Fibroblast of lung (primary cell): ENCODE results near the gene MYPN. TPM values are rescaled to one million over a fixed set of nuclear protein-coding genes. Genes with fewer than 3 reads are reported as not detected.

Experiments
- DNase-seq, 2 donors: peaks; one replicate each; pipeline versions ENCODE4 v3.0.0 to v3.0.0-alpha.2; 2010; ENCODE audit warnings: low read depth in 2 of 2
- H2AFZ ChIP-seq: 2 replicates; pipeline ENCODE4 v1.5.1; 2012; ENCODE audit warnings: low read length, control low read depth, inconsistent platforms
- H3K27ac ChIP-seq: 2 replicates; pipeline ENCODE4 v1.5.1; 2011; ENCODE audit warnings: low read length, control low read depth; ENCODE audit not compliant: insufficient read depth
- H3K27me3 ChIP-seq: 2 replicates; pipeline ENCODE4 v1.5.1; 2011; ENCODE audit warnings: mild to moderate bottlenecking, low read length; ENCODE audit not compliant: control insufficient read depth, insufficient read depth
- H3K36me3 ChIP-seq: 2 replicates; pipeline ENCODE4 v1.5.1; 2011; ENCODE audit warnings: low read length; ENCODE audit not compliant: control insufficient read depth, insufficient read depth
- H3K4me1 ChIP-seq: 2 replicates; pipeline ENCODE4 v1.5.1; 2011; ENCODE audit warnings: low read length; ENCODE audit not compliant: control insufficient read depth, insufficient read depth; ENCODE audit errors: extremely low read depth
- H3K4me2 ChIP-seq: 2 replicates; pipeline ENCODE4 v1.5.1; 2011; ENCODE audit warnings: low read length, control low read depth; ENCODE audit not compliant: insufficient read depth; ENCODE audit errors: extremely low read depth
- H3K4me3 ChIP-seq, 4 experiments: fragments of 200-600 bp in 1 of 4; sonication (generic) in 1 of 4; replicated peaks in 1 of 4; 2 replicates each; pipeline ENCODE4 v1.5.1; 2011 to 2016; ENCODE audit warnings: low read length in 4 of 4, low read depth in 3 of 4, mild to moderate bottlenecking in 3 of 4, control low read depth in 2 of 4, inconsistent platforms in 1 of 4, mixed read lengths in 1 of 4; ENCODE audit not compliant: insufficient read depth in 1 of 4; ENCODE audit errors: control extremely low read depth in 1 of 4
- H3K79me2 ChIP-seq: 2 replicates; pipeline ENCODE4 v1.5.1; 2012; ENCODE audit warnings: mild to moderate bottlenecking, low read length, inconsistent platforms; ENCODE audit not compliant: control insufficient read depth, insufficient read depth
- H3K9ac ChIP-seq: 2 replicates; pipeline ENCODE4 v1.5.1; 2011; ENCODE audit warnings: mild to moderate bottlenecking, low read length, control low read depth; ENCODE audit not compliant: insufficient read depth
- H3K9me3 ChIP-seq: 2 replicates; pipeline ENCODE4 v1.5.1; 2012; ENCODE audit warnings: low read depth, low read length; ENCODE audit not compliant: control insufficient read depth, insufficient read depth
- H4K20me1 ChIP-seq: 2 replicates; pipeline ENCODE4 v1.5.1; 2011; ENCODE audit warnings: low read length; ENCODE audit not compliant: control insufficient read depth, insufficient read depth; ENCODE audit errors: extremely low read depth
- EZH2 ChIP-seq: IDR thresholded peaks from 2 replicates; pipeline ENCODE4 v1.5.1; 2012; ENCODE audit warnings: low read length, control low read depth, mild to moderate bottlenecking; ENCODE audit errors: missing control alignments
- polyA minus RNA-seq: library from RNA; depleted of rRNA, polyadenylated mRNA; stranded (reverse); fragments of >200 nt; gene quantifications from 2 replicates; pipeline ENCODE4 v1.2.3, GENCODE V29; 2011; ENCODE audit warnings: low replicate concordance
- polyA plus RNA-seq, 2 donors: library from polyadenylated mRNA; depleted of rRNA in 1 of 2; stranded (reverse) in 1 of 2; unstranded in 1 of 2; fragments of >200 nt; gene quantifications; 2 replicates each; pipeline ENCODE4 v1.2.1, GENCODE V29; 2011 to 2012; ENCODE audit warnings: missing spikeins in 1 of 2
- total RNA-seq: library from RNA; depleted of rRNA; stranded (reverse); fragments of >200 nt; gene quantifications from 2 replicates; pipeline ENCODE4 v1.2.1, GENCODE V29; 2014
- TF ChIP-seq, protein P1 (sequence below), 2 donors: IDR thresholded peaks in 1 of 2; conservative IDR thresholded peaks in 1 of 2; 1 replicate in 1 of 2; 2 replicates in 1 of 2; pipeline ENCODE4 v1.5.1; 2011 to 2012; ENCODE audit warnings: low read length in 2 of 2, control low read depth in 1 of 2, inconsistent platforms in 1 of 2, low read depth in 1 of 2, mild to moderate bottlenecking in 1 of 2

Gene MYPN
- under 0.01 and 1.2 TPM in 2 replicates for total RNA-seq
- 0.77 and 1.9 TPM in 2 replicates for polyA plus RNA-seq
- polyA plus RNA-seq (2012): 0.68 and 1.6 TPM in 2 replicates
- polyA minus RNA-seq: 0.90 and 2.8 TPM in 2 replicates

DNA sequence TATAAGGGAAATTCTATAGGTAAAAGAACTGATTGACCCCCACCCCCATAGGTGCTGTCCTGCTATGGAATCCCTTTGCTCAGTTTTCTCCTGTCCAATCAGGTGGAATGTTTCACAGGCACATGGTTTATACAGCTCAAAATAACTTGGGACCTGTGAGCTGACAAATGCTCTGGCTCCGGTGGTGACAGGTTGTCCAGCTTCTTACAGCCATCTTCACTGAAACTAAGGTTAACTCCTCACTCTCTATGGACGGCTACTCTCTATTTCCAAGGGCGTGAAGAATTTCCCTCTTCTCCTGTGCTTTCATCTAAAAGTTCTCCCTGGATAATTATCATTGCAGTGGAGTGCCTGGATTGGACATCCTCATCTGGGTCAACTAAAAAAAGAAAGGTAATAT lies at the start of gene MYPN:
MYPN (plus strand) TSS at position 158 of the 400 bp plus-strand sequence. CDS start 11,951 bp downstream, outside the sequence.
- H3K4me2 ChIP-seq: peak within 1 kb of the TSS; percentile 88
- peak within 1 kb of the TSS; percentile 13 for H3K9ac ChIP-seq
- TF ChIP-seq, protein P1, sequence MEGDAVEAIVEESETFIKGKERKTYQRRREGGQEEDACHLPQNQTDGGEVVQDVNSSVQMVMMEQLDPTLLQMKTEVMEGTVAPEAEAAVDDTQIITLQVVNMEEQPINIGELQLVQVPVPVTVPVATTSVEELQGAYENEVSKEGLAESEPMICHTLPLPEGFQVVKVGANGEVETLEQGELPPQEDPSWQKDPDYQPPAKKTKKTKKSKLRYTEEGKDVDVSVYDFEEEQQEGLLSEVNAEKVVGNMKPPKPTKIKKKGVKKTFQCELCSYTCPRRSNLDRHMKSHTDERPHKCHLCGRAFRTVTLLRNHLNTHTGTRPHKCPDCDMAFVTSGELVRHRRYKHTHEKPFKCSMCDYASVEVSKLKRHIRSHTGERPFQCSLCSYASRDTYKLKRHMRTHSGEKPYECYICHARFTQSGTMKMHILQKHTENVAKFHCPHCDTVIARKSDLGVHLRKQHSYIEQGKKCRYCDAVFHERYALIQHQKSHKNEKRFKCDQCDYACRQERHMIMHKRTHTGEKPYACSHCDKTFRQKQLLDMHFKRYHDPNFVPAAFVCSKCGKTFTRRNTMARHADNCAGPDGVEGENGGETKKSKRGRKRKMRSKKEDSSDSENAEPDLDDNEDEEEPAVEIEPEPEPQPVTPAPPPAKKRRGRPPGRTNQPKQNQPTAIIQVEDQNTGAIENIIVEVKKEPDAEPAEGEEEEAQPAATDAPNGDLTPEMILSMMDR (conservative IDR thresholded peaks at IDR 0.05 in 1 of 2, IDR thresholded peaks at IDR 0.05 in 1 of 2; ENCODE audit: low read depth in 1 of 2, low read length in 2 of 2): no peak
- no peak for TF ChIP-seq EZH2
- H3K4me3 ChIP-seq: peak within 1 kb of the TSS; percentile 1 to 34 (median 24)
- H4K20me1 ChIP-seq: no peaks in the 10 kb centered on the region
- H3K4me1 ChIP-seq: peaks cover 16% of the 10 kb centered on the region
- H3K79me2 ChIP-seq: no peaks in the 10 kb centered on the region
- peak within 1 kb of the TSS; percentile 86 for H2AFZ ChIP-seq
- no peak for DNase-seq
- no peaks in the 10 kb centered on the region for H3K27me3 ChIP-seq
- no peaks in the 10 kb centered on the region for H3K36me3 ChIP-seq
- H3K27ac ChIP-seq: peak within 1 kb of the TSS; percentile 64
- H3K9me3 ChIP-seq: no peaks in the 10 kb centered on the region

GRCh38 chr10:68067029-68067428 lies 42.3 kb upstream of the MYPN start:
- Histone ChIP-seq H3K36me3 (no peaks in the 10 kb centered on the region), H4K20me1 (peaks cover 2% of the 10 kb centered on the region), H3K9ac (no peak overlapping the region), H3K4me1 (no peaks in the 10 kb centered on the region), H3K9me3 (no peaks in the 10 kb centered on the region), H3K27ac (no peak overlapping the region), H3K4me3 (no peak overlapping the region), H3K79me2 (peaks cover 89% of the 10 kb centered on the region), H2AFZ (no peak overlapping the region), H3K4me2 (no peak overlapping the region), H3K27me3 (no peaks in the 10 kb centered on the region)
- no peak for DNase-seq
- TF ChIP-seq EZH2: no peak
- TF ChIP-seq, protein P1 (conservative IDR thresholded peaks at IDR 0.05 in 1 of 2, IDR thresholded peaks at IDR 0.05 in 1 of 2; ENCODE audit: low read depth in 1 of 2, low read length in 2 of 2): no peak

- Histone ChIP-seq H3K4me2 (no peak overlapping the region), H3K9me3 (no peaks in the 10 kb centered on the region), H3K36me3 (no peaks in the 10 kb centered on the region), H3K27me3 (no peaks in the 10 kb centered on the region), H2AFZ (no peak overlapping the region), H3K4me3 (no peak overlapping the region), H4K20me1 (peaks cover 2% of the 10 kb centered on the region), H3K9ac (no peak overlapping the region), H3K79me2 (peaks cover 91% of the 10 kb centered on the region), H3K27ac (no peak overlapping the region), H3K4me1 (no peaks in the 10 kb centered on the region)
- DNase-seq: no peak
- TF ChIP-seq, protein P1 (conservative IDR thresholded peaks at IDR 0.05 in 1 of 2, IDR thresholded peaks at IDR 0.05 in 1 of 2; ENCODE audit: low read depth in 1 of 2, low read length in 2 of 2): no peak
- no peak for TF ChIP-seq EZH2
Measured at GRCh38 chr10:68067508-68067907, 41.8 kb upstream of the MYPN start.
